ENCODE measurements around the gene BIN2. TPM values are rescaled to one million over a fixed set of nuclear protein-coding genes. Genes with fewer than 3 reads are reported as not detected.

Gene BIN2
- 0.08 TPM in 1 of 2 replicates, not detected in the other for total RNA-seq (2014; rRNA removed; shearing (Covaris generic))
- 0.07 TPM in 1 of 2 replicates, not detected in the other for polyA plus RNA-seq (2015; cell fraction: cytosol; rRNA removed)
- not detected in 2 replicates for polyA plus RNA-seq (2015; cell fraction: nucleus; rRNA removed)

DNA sequence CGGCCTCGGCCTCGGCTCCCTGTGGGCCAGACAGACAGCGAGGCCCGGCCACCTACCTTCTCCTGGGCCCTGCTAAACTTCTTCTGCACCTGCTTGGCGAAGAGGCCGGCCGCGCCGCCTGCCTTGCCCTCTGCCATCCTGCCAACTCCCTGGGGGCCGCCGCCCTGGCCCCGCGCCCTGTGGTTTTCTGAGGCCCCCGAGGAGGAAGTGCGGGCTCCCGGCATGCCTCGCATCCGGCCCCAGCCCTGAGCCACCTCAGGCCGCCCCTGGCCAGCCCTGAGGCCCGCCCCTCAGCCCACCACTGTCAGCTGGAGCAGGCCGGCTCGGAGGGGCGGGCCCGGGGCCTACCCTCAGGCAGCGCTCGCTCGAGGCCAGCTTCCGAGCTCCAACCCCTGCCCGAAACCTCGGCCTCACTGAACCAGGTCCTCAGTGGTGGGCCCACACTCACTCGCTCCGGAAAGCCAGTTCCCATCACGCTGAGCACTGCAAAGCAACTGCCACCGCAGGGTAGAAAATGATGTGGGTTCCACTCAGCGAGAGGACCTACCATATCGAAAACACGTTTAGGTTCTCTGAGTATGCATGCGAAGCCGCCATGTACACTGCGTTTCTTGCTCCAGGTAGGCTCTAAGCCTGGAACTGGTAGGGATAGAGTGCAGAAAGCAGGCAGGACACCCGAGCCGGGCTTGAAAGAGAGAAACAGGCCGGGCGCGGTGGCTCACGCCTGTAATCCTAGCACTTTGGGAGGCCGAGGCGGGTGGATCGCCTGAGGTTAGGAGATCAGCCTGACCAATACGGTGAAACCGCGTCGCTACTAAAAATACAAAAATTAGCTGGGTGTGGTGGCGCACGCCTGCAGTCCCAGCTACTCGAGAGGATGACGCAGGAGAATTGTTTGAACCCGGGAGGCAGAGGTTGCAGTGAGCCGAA is at the start of gene BIN2:
BIN2 (minus strand) TSS at position 209 of the 930 bp plus-strand sequence; CDS start at position 137, 72 bp downstream.
- DNase-seq (ENCODE audit: low read depth, low spot score): no peak
- in situ Hi-C loops (cut with HindIII; ENCODE audit: low pct_unique_long_range_greater_than_20kb, low sequenced_read_pairs): no loop called here

DNA sequence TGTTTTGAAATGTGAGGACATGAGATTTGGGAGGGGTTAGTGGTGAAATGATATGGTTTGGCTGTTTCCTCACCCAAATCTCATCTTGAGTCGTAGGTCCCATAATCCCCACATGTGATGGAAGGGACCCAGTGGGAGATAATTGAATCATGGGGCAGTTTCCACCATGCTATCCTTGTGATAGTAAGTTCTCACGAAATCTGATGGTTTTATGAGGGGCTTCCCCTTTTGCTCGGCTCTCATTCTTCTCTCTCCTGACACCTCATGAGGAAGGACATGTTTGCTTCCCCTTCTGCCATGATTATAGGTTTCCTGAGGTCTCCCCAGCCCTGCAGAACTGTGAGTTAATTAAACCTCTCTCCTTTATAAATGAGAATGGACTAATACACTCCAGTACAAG is 49.2 kb upstream of the BIN2 start:
- in situ Hi-C loops (cut with HindIII; ENCODE audit: low pct_unique_long_range_greater_than_20kb, low sequenced_read_pairs): no loop called here
- no peak for DNase-seq (ENCODE audit: low read depth, low spot score)

DNA sequence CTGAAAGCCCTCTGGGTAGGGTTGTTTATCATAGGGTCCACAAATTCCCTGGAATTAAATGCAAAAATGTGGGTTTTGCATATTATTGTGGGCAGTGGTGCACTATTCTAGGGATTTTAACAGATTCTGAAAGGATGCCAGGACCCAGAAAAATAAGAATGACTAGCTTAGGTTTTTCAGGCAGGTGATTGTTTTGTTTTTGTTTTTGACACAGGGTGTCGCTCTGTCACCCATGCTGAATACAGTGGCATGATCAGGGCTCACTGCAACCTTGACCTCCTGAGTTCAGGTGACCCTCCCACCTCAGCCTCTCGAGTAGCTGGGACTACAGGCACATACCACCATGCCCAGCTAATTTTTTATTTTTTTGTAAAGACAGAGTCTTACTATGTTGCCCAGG is 48.0 kb upstream of the BIN2 start:
- DNase-seq (ENCODE audit: low read depth, low spot score): no peak
- in situ Hi-C loops (cut with HindIII; ENCODE audit: low pct_unique_long_range_greater_than_20kb, low sequenced_read_pairs): no loop called here

DNA sequence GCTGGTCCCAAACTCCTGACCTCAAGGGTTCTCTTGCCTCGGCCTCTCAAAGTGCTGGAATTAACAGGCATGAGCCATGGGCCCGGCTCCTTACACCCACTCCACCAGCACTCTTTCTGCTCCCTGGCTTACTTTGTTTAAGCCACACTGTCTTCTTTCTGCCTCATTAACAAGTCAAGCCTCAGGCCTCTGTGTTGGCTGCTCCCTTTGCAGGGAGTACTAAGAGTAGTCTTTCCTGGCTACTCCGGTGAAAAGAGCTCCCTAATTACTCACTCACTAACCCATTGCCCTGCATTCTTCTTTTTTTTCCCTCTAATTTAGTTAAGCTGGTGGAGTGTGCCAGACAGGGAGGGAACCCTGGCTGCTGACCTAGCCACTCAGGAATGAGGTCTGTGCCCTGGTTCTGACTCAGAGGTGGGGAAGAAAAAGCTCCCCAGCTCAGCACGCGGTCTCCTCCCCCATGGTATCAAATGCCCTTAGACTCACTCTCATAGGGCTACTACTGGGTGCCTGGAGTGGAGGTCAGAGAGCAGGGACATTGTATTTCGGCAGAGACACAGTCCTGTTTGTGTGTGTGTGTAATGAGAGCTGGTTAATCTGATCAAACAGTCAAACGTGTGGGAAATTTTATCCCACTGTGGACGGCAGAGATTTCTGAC is 47.5 kb upstream of the BIN2 start:
- in situ Hi-C loops (cut with HindIII; ENCODE audit: low pct_unique_long_range_greater_than_20kb, low sequenced_read_pairs): no loop called here

DNA sequence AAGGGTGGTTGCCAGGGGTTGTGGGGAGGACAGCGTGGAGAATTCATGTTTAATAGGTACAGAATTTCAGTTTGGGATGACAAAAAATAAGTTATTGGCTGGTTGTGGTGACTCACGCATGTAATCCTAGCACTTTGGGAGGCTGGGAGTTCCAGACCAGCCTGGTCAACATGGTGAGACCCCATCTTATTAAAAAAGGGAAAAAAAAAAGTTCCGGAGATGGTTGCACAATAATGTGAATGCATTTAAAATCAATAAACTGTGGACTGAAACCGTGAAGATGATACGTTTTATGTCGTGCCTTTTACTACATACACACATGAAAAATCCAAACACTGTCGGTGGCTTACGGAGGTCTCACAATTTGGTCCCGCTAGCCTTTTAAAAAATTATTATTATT is 46.7 kb upstream of the BIN2 start:
- in situ Hi-C loops (cut with HindIII; ENCODE audit: low pct_unique_long_range_greater_than_20kb, low sequenced_read_pairs): no loop called here
- DNase-seq (ENCODE audit: low read depth, low spot score): no peak

More for the DNA sequence above, 47.5 kb upstream of the BIN2 start:
- DNase-seq (ENCODE audit: low read depth, low spot score): peak; percentile 25

DNA sequence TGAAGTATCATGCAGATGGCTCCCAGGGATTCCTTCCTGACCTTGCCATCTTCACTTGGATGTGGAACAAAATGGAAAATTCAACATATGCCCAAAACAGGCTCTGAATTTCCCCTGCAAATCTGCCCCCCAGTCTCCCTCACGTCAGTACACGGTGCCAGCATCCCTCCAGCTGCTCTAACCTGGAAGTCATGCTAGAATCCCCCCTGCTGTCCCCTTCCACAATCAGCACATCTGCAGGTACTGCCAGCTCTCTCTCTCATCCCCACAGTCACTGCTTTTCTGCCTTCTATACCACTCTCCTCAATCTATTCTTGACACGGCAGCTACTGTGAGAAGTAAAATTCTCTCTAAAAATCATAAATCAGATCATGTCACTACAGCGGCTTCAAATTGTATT is 45.6 kb upstream of the BIN2 start:
- no peak for DNase-seq (ENCODE audit: low read depth, low spot score)

DNA sequence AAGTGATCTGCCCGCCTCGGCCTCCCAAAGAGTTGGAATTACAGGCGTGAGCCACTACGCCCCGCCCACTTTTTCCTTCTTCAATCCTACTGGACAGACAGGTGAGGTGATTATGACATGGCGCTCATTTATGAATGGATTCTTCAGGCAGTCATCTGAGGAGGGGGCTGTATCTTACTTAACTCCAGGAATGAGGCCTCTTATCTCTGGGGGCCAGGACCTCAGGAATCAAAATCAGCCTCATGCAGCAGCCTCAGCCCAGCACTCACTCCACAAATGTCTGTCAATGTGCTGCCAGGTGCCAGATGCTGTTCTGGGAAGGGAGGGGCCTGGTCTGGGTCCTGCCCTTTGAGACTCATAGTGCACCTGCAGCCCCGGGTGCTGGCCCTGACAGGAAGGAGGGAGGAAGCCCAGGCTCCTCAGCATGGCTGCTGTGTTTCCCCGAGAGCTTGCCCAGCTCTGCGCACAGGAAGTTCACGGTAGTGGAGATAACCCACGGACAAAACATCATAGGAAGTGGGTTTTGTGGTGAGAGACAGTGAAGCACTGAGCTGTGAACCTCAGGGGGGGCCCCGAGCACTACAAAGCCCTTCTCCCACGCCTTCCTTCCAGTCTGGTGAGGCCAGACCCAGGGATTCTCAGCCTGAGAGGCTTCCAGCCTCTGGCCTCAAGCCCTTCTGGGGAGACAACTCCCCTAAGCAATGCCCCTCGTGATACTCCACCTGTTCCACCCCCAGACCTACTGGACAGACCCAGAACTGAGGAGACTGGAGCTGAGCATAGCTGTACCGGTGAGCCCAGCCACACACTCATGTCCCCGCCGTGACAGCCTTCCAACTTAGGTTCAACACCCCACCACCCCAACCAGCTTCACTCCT is 44.9 kb upstream of the BIN2 start:
- DNase-seq (ENCODE audit: low read depth, low spot score): no peak
- in situ Hi-C loops (cut with HindIII; ENCODE audit: low pct_unique_long_range_greater_than_20kb, low sequenced_read_pairs): no loop called here

More for the DNA sequence above, 45.6 kb upstream of the BIN2 start:
- in situ Hi-C loops (cut with HindIII; ENCODE audit: low pct_unique_long_range_greater_than_20kb, low sequenced_read_pairs): no loop called here

DNA sequence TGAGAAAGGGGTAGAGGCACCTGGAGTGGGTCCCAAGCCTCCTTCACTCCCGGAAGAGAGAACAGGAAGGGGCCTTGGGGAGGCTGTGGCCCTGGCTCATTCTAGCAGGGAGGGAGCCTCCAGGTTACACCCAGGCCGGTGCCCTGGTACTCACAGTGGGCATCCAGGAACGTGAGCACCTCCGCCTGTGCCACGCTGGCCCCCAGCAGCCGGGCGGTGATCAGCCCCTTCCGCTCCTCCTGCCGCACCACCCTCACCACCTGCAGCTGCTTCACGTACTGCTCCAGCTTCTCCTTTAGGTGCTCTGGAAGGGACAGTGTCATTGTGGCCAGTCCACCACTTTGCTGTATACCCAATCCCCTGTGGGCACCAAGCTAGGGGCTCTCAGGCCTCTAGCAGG is 41.3 kb upstream of the BIN2 start:
- no peak for DNase-seq (ENCODE audit: low read depth, low spot score)
- in situ Hi-C loops (cut with HindIII; ENCODE audit: low pct_unique_long_range_greater_than_20kb, low sequenced_read_pairs): no loop called here

DNA sequence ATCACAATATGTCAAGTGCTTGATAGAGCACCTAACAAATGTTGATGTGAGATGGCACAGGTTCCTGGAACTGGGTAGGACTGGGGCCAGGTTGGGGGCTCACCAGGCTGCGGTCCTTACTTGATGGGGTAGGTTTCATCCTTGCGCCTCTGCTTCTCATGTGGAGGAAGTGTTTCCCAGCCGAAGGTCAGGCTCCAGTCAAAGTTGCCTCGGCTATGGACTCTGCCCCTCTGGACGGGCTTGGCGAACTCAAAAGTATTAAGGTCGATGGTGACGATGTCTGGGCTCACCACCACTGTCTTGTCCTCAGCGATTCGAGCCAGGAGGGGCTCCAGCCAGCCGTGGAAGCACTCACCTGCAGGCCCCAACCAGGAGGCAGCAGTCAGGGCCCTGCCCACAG is 40.0 kb upstream of the BIN2 start:
- in situ Hi-C loops (cut with HindIII; ENCODE audit: low pct_unique_long_range_greater_than_20kb, low sequenced_read_pairs): no loop called here
- DNase-seq (ENCODE audit: low read depth, low spot score): no peak

DNA sequence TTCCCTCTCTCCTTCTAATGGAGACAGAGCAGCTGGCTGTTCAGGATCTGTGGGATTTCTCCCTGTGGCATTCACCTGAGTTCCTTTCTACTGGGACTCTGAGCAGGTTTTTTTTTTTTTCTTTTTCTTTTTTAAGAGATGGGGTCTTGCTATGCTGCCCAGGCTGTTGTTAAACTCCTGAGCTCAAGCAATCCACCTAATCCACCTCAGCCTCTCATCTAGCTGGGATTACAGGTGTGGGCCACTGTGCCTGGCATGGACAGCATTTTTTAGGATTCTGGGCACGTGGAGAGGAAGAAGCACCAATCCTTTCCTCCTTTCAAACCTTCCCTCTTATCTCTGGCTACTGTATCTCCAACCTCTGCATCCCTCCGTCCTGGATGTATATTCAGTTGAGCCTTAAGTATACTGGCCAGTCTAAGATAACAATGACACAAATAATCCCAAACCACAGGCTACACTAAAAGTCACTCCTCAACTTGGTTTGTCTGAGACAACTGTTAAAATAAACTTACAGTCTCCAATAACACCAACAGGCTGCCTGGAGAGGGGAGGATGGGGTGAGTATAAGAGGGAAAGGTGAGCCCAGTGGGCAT is 38.9 kb upstream of the BIN2 start:
- in situ Hi-C loops (cut with HindIII; ENCODE audit: low pct_unique_long_range_greater_than_20kb, low sequenced_read_pairs): no loop called here
- no peak for DNase-seq (ENCODE audit: low read depth, low spot score)

DNA sequence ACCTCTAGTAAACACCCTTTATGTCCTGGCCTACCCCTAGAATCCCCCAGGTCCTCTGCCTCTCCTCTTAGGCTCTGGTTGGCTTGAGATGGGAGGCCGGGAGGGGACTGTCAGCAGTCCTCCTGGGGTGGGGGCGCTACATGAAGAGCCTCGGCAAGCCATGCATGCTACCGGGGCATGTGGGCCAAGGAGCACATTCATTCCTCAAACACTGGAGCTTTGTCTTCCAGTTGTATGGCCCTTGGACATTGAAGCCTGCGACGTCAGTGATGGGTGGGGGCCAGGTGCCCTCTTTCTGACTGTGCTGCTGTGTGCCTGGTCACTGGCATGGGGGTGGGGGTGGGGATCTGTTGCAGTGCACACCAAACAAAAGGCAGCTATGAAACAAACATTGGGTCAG is 38.3 kb upstream of the BIN2 start:
- peak; percentile 80 for DNase-seq (ENCODE audit: low read depth, low spot score)
- in situ Hi-C loops (cut with HindIII; ENCODE audit: low pct_unique_long_range_greater_than_20kb, low sequenced_read_pairs): no loop called here

DNA sequence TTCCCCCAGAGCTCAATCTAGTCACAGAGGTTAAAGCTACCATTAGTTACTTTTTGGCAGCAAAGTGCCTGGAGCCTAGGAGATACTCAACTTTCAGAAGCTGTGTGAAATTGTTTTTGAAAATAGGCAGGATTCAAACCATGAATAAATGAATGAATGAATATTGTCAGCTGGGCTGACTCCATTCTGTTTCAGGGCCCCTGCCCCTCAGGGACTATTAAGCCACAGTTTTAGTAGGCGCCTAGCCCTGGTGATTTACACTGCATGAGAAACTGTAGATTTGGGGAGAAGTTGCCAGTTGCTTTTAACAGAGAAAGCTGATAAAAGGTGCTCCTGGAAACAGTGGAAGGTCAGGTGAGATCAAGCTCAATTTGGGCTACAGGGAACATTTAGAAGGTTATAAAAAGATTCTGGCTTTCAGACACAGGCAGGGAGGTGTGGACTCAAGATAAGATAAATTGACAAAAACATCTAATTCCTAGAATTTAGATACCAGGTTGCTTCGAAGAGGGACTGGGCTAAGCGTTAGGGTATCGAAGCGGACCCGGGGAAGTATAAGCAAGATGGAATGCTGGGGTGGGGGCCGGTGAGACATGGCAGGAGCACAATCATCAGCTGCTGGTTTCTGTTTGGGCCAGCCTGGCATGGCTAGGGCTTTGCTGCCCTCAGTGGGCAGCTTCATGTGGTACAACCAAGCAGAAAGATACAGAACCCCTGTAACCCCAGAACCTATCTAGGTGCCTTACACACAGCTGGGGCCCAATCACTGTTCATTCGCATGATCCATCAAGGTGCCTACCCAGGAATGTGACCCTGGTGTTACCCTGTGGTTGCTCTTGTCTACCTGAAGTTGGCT is 37.4 kb upstream of the BIN2 start:
- peak; percentile 11 for DNase-seq (ENCODE audit: low read depth, low spot score)
- in situ Hi-C loops (cut with HindIII; ENCODE audit: low pct_unique_long_range_greater_than_20kb, low sequenced_read_pairs): no loop called here

DNA sequence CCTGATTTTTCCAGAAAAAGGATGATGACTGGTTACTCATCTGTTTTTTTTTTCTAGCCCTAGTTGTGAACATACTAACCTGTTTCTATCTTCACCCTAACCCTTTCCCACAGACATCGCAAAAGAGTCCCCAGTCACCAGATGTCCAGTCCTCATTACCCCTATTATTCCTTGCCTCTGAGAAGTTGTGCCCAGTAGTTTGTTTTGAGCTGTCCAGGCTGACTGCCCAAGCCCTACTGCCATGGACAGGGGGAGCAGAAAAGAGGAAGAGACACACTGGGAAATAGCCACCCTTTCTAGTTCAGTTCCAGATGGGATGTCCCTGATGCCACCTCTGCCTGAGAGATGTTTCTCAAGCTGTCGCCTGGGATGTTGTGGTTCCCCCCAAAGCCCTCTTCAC is 36.3 kb upstream of the BIN2 start:
- in situ Hi-C loops (cut with HindIII; ENCODE audit: low pct_unique_long_range_greater_than_20kb, low sequenced_read_pairs): no loop called here
- no peak for DNase-seq (ENCODE audit: low read depth, low spot score)

DNA sequence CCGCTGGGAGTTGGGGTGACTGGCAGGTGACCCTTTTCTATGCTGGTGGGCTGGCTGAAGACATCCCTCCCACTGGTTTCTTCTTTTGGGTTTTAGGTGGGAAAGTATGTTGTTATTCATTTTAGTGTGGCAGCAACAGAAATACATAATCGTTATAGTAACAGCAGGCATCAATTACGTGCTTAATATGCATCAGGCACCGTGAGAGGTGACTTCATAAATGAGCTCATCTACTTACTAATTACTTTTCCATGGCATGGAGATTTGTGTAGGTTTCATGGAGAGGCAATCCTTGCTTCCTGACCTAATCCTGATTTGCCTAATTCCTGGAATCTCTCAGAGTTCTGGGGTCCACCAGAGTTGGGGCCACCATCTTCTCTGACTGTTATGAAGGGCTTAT is 35.9 kb upstream of the BIN2 start:
- in situ Hi-C loops (cut with HindIII; ENCODE audit: low pct_unique_long_range_greater_than_20kb, low sequenced_read_pairs): no loop called here

DNA sequence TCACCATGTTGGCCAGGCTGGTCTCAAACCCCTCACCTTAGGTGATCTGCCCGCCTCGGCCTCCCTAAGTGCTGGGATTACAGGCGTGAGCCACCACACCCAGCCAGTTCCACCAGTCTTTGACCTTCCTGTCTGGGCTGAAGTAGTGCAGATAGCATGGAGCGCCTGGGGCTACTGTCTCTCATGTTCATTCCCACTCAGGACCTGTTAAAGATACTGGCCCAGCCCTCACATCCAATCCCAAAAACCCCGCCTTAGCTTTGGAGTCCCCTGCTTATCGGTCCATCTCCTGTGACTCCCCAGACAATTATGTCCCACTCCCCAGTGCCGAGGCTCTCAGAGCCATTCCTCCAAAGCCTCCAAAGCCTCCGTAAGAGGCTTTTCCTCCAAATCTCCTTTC is 34.5 kb upstream of the BIN2 start:
- in situ Hi-C loops (cut with HindIII; ENCODE audit: low pct_unique_long_range_greater_than_20kb, low sequenced_read_pairs): no loop called here

More for the DNA sequence above, 35.9 kb upstream of the BIN2 start:
- no peak for DNase-seq (ENCODE audit: low read depth, low spot score)

DNA sequence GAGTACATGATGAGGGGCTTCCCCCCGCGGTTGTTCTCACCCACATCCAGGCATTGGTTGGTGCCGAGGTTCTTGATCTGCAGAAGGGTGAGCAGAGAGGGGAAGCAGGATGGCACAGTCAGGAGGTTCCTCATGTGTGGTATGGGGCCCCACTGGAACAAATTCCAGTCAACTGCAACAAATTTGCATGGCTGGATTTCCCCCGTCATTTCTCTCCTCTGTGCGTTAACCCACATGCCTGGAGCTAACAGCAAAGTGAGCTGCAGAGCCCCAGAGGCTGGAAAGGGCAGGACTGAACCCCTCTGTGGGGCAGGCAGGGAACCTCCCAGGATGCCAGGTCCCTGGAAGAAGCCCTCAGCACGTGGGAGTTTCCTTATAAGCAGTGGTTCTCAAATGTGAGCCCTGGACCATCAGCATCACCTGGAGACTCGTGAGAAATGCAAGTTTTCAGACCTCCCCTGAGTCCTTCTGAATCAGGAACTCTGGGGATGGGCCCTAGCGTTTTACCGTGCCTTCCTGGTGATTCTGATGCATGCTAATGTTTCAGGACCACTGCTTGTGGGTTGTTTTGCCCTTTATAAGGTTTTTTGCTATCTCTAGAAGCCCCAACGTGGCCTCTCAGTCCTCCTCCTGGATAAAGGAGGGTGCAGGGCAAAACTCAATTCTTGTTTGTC is 33.5 kb upstream of the BIN2 start:
- in situ Hi-C loops (cut with HindIII; ENCODE audit: low pct_unique_long_range_greater_than_20kb, low sequenced_read_pairs): no loop called here
- DNase-seq (ENCODE audit: low read depth, low spot score): no peak

More for the DNA sequence above, 34.5 kb upstream of the BIN2 start:
- DNase-seq (ENCODE audit: low read depth, low spot score): no peak
